GM12801 (cell line): ENCODE measurements around the gene RNU5D-1.

Experiments
- CTCF ChIP-seq: IDR thresholded peaks from one replicate; pipeline ENCODE4 v1.5.1; 2011; ENCODE audit warnings: control low read depth; ENCODE audit not compliant: insufficient read length; ENCODE audit errors: extremely low read depth

RNU5D-1 gene

GRCh38 chr1:44740179-44740617 is 9.2 kb upstream of the RNU5D-1 start:
- no peak for TF ChIP-seq CTCF

- TF ChIP-seq CTCF = no peak
These were observed 8.6 kb upstream of the RNU5D-1 start, which contains the start of gene KIF2C for GRCh38 chr1:44739307-44740178. Gene KIF2C (plus strand): TSS chr1:44739837. CDS start chr1:44739933, 96 bp downstream.

GRCh38 chr1:44735992-44736391 is 5.0 kb upstream of the RNU5D-1 start:
- TF ChIP-seq CTCF = no peak

GRCh38 chr1:44733784-44734183 is 2.8 kb upstream of the RNU5D-1 start:
- TF ChIP-seq CTCF = no peak

GRCh38 chr1:44733365-44733764 is 2.4 kb upstream of the RNU5D-1 start:
- TF ChIP-seq CTCF = no peak

GRCh38 chr1:44724955-44725698 is 5.8 kb downstream of the RNU5D-1 start:
- no peak for TF ChIP-seq CTCF

- TF ChIP-seq CTCF = no peak
These were observed 6.5 kb downstream of the RNU5D-1 start for GRCh38 chr1:44724296-44724954.
